Lung (tissue), 12 donors: ENCODE results near the gene CDC42EP4. TPM values are rescaled to one million over a fixed set of nuclear protein-coding genes. Genes with fewer than 3 reads are reported as not detected.

ENCODE experiments used
- ATAC-seq: fragments of 200-7000 bp; cut with Tn5 transposase; one replicate; pipeline ENCODE4 v1.9.1; 2020; ENCODE audit warnings: moderate number of reproducible peaks; ENCODE audit not compliant: insufficient read depth, low FRiP score
- DNase-seq, 3 donors: peaks; one replicate each; pipeline ENCODE4 v3.0.0-alpha.2; 2013 to 2017
- H3K27ac ChIP-seq, 2 donors: one replicate each; pipeline ENCODE4 v1.5.1; 2013; ENCODE audit warnings: mild to moderate bottlenecking in 2 of 2, moderate library complexity in 2 of 2, control low read depth in 1 of 2, inconsistent platforms in 1 of 2, low read depth in 1 of 2, low read length in 1 of 2
- H3K27me3 ChIP-seq, 3 donors: one replicate each; pipeline ENCODE4 v1.5.1; 2013; ENCODE audit warnings: low read length in 2 of 3; ENCODE audit not compliant: control insufficient read depth in 3 of 3, insufficient read depth in 3 of 3
- H3K36me3 ChIP-seq, 4 donors: one replicate each; pipeline ENCODE4 v1.5.1; 2013; ENCODE audit warnings: low read length in 4 of 4, mild to moderate bottlenecking in 1 of 4, moderate library complexity in 1 of 4; ENCODE audit not compliant: control insufficient read depth in 4 of 4, insufficient read depth in 4 of 4
- H3K4me1 ChIP-seq, 5 donors: one replicate each; pipeline ENCODE4 v1.5.1; 2013; ENCODE audit warnings: low read length in 5 of 5, mild to moderate bottlenecking in 2 of 5, moderate library complexity in 1 of 5; ENCODE audit not compliant: control insufficient read depth in 5 of 5, insufficient read depth in 5 of 5
- H3K4me3 ChIP-seq: one replicate; pipeline ENCODE4 v1.5.1; 2013; ENCODE audit warnings: mild to moderate bottlenecking, control low read depth, moderate library complexity
- H3K9ac ChIP-seq, 2 donors: one replicate each; pipeline ENCODE4 v1.5.1; 2013; ENCODE audit warnings: low read length in 2 of 2, control low read depth in 1 of 2; ENCODE audit not compliant: insufficient read depth in 1 of 2
- H3K9me3 ChIP-seq, 4 donors: one replicate each; pipeline ENCODE4 v1.5.1; 2013; ENCODE audit warnings: low read length in 3 of 4, mild to moderate bottlenecking in 1 of 4, moderate library complexity in 1 of 4; ENCODE audit not compliant: control insufficient read depth in 4 of 4, insufficient read depth in 3 of 4
- CTCF ChIP-seq: IDR thresholded peaks from 2 replicates; pipeline ENCODE4 v1.5.1; 2012; ENCODE audit warnings: mild to moderate bottlenecking; ENCODE audit errors: control extremely low read depth, extremely low read depth
- WGBS, 2 donors: extraction: QIAGEN DNeasy Blood & Tissue Kit; methylation state at CpG; one replicate each; pipeline ENCODE4 v1.1.7; 2013; 5-methylcytosine and 5-hydroxymethylcytosine counted together
- polyA plus RNA-seq, 2 donors: library from polyadenylated mRNA; stranded (reverse); fragments of 200-250 nt; gene quantifications; one replicate each; pipeline ENCODE4 v1.2.1, GENCODE V29; 2013
- total RNA-seq, 2 donors: library from RNA; depleted of rRNA in 1 of 2; stranded (reverse); fragments of >200 nt in 1 of 2; gene quantifications; one replicate each; pipeline ENCODE4 v1.2.1, GENCODE V29; 2014 to 2021
- donor health status: control.
- donor health status: control.
- donor health status: Bipolar disorder and iron deficiency.
- donor health status: healthy.
- donor health status: DM: yes; HTN: yes; CAD: no.

The CDC42EP4 gene
- total and polyA plus RNA-seq, 4 donors, result 18.6 to 56.2 (median 52.1) TPM

GRCh38 chr17:73285603-73285908 lies 26.2 kb downstream of the CDC42EP4 start:
- Histone ChIP-seq H3K27ac (no peak overlapping the region), H3K27me3 (no peaks in the 10 kb centered on the region), H3K9ac (no peak overlapping the region), H3K9me3 (no peaks in the 10 kb centered on the region), H3K36me3 (peaks cover 7 to 39% (median 26%) of the 10 kb centered on the region in 4 donors), H3K4me3 (no peak overlapping the region), H3K4me1 (peaks cover 8 to 41% (median 27%) of the 10 kb centered on the region in 5 donors)
- no peak for TF ChIP-seq CTCF
- no peak for DNase-seq
- ATAC-seq, result no peak
- 81 to 86% methylated on average over 12 to 15 of the region's 15 CpGs for WGBS, 2 donors

- Histone ChIP-seq H3K4me1 (peaks cover 8 to 38% (median 24%) of the 10 kb centered on the region in 5 donors), H3K4me3 (no peak overlapping the region), H3K36me3 (peaks cover 7 to 42% (median 27%) of the 10 kb centered on the region in 4 donors), H3K27ac (no peak overlapping the region), H3K9ac (no peak overlapping the region), H3K9me3 (no peaks in the 10 kb centered on the region), H3K27me3 (no peaks in the 10 kb centered on the region)
- TF ChIP-seq CTCF, result no peak
- ATAC-seq (no peak), DNase-seq (no peak)
- 82 to 95% methylated on average over 19 to 20 of the region's 20 CpGs for WGBS, 2 donors
Measured at GRCh38 chr17:73284906-73285602, 26.7 kb downstream of the CDC42EP4 start.

GRCh38 chr17:73284354-73284753 lies 27.4 kb downstream of the CDC42EP4 start:
- peaks cover 7 to 49% (median 29%) of the 10 kb centered on the region in 4 donors for H3K36me3 ChIP-seq
- no peaks in the 10 kb centered on the region for H3K27me3 ChIP-seq
- H3K9me3 ChIP-seq, result no peaks in the 10 kb centered on the region
- no peak for ATAC-seq
- H3K4me1 ChIP-seq, result peaks cover 6 to 33% (median 19%) of the 10 kb centered on the region in 5 donors
- 82% methylated on average over 8 of the region's 8 CpGs for WGBS, 2 donors
- DNase-seq, result no peak
- no peak overlapping the region for H3K9ac ChIP-seq
- H3K4me3 ChIP-seq, result no peak overlapping the region
- no peak for TF ChIP-seq CTCF
- no peak overlapping the region for H3K27ac ChIP-seq

- TF ChIP-seq CTCF, result no peak
- Histone ChIP-seq H3K27me3 (no peaks in the 10 kb centered on the region), H3K27ac (no peak overlapping the region), H3K9me3 (no peaks in the 10 kb centered on the region), H3K4me1 (peaks cover 3 to 31% (median 14%) of the 10 kb centered on the region in 5 donors), H3K9ac (no peak overlapping the region), H3K4me3 (no peak overlapping the region), H3K36me3 (peaks cover 7 to 49% (median 28%) of the 10 kb centered on the region in 4 donors)
- ATAC-seq (no peak), DNase-seq (peak in 2 of 3 donors; percentile 49 to 60)
- WGBS, 2 donors, result 74 to 78% methylated on average over 10 of the region's 10 CpGs
Measured at GRCh38 chr17:73283841-73284282, 27.9 kb downstream of the CDC42EP4 start.
